ENCODE measurements around the gene KCNJ9. TPM values are rescaled to one million over a fixed set of nuclear protein-coding genes. Genes with fewer than 3 reads are reported as not detected.

The KCNJ9 gene
- total and polyA plus RNA-seq, 3 donors from 2014 or later = 0.37 to 0.68 (median 0.55) TPM

- Histone ChIP-seq H3K27me3 (no peaks in the 10 kb centered on the region), H3K27ac (no peak overlapping the region), H3K4me1 (peaks cover 26% of the 10 kb centered on the region), H3K9me3 (no peaks in the 10 kb centered on the region), H3K36me3 (ENCODE audit: low read depth, missing control alignments) (no peaks in the 10 kb centered on the region), H3K4me3 (no peak overlapping the region)
- intact Hi-C loops (cut with DNase I; ENCODE audit: low total_unique reads) = no loop called here
- no peak for DNase-seq
- no peak for TF ChIP-seq POLR2A (IDR thresholded peaks at IDR 0.05)
- TF ChIP-seq, protein P1, sequence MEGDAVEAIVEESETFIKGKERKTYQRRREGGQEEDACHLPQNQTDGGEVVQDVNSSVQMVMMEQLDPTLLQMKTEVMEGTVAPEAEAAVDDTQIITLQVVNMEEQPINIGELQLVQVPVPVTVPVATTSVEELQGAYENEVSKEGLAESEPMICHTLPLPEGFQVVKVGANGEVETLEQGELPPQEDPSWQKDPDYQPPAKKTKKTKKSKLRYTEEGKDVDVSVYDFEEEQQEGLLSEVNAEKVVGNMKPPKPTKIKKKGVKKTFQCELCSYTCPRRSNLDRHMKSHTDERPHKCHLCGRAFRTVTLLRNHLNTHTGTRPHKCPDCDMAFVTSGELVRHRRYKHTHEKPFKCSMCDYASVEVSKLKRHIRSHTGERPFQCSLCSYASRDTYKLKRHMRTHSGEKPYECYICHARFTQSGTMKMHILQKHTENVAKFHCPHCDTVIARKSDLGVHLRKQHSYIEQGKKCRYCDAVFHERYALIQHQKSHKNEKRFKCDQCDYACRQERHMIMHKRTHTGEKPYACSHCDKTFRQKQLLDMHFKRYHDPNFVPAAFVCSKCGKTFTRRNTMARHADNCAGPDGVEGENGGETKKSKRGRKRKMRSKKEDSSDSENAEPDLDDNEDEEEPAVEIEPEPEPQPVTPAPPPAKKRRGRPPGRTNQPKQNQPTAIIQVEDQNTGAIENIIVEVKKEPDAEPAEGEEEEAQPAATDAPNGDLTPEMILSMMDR (IDR thresholded peaks at IDR 0.05) = no peak
- WGBS, 2 donors = 75 to 90% methylated on average over 4 to 5 of the region's 5 CpGs
These were observed 39.5 kb downstream of the KCNJ9 start for GRCh38 chr1:160120797-160121196.

- Histone ChIP-seq H3K36me3 (ENCODE audit: low read depth, missing control alignments) (no peaks in the 10 kb centered on the region), H3K27me3 (no peaks in the 10 kb centered on the region), H3K27ac (no peak overlapping the region), H3K4me3 (no peak overlapping the region), H3K9me3 (no peaks in the 10 kb centered on the region), H3K4me1 (peaks cover 26% of the 10 kb centered on the region)
- no peak for TF ChIP-seq POLR2A (IDR thresholded peaks at IDR 0.05)
- TF ChIP-seq, protein P1 (IDR thresholded peaks at IDR 0.05) = no peak
- DNase-seq = no peak
- WGBS, 2 donors = 67 to 83% methylated on average over 1 of the region's 1 CpG
- intact Hi-C loops (cut with DNase I; ENCODE audit: low total_unique reads) = no loop called here
These were observed 40.0 kb downstream of the KCNJ9 start for GRCh38 chr1:160121388-160121787.

DNA sequence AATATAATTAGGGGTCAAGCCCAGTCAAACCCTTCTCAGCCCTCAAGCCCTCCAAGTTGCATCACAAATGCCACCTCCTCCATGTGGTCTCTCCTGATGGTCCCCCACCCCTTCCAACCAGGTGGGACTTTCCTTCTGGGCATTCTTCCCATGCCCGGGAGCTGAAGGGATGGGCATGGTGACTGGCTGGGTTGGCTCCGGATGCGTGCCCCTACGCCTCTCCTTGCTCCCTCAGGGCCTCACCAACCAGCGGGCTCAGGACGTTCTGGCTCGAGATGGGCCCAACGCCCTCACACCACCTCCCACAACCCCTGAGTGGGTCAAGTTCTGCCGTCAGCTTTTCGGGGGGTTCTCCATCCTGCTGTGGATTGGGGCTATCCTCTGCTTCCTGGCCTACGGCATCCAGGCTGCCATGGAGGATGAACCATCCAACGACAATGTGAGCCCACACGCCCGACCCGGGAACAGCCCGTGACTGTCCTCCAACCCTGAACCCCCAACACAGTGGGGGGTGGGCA is 41.7 kb downstream of the KCNJ9 start:
- no peak for TF ChIP-seq POLR2A (IDR thresholded peaks at IDR 0.05)
- TF ChIP-seq, protein P1 (IDR thresholded peaks at IDR 0.05) = no peak
- no peaks in the 10 kb centered on the region for H3K36me3 ChIP-seq (ENCODE audit: low read depth, missing control alignments)
- no peak overlapping the region for H3K27ac ChIP-seq
- 87 to 100% methylated on average over 6 to 16 of the region's 16 CpGs for WGBS, 2 donors
- no peak overlapping the region for H3K4me3 ChIP-seq
- DNase-seq = no peak
- intact Hi-C loops (cut with DNase I; ENCODE audit: low total_unique reads) = no loop called here
- H3K9me3 ChIP-seq = no peaks in the 10 kb centered on the region
- H3K4me1 ChIP-seq = peaks cover 16% of the 10 kb centered on the region
- H3K27me3 ChIP-seq = no peaks in the 10 kb centered on the region

GRCh38 chr1:160123726-160124125 is 42.4 kb downstream of the KCNJ9 start:
- H3K27me3 ChIP-seq = no peaks in the 10 kb centered on the region
- no peak overlapping the region for H3K4me3 ChIP-seq
- intact Hi-C loops (cut with DNase I; ENCODE audit: low total_unique reads) = no loop called here
- no peak for DNase-seq
- no peak overlapping the region for H3K27ac ChIP-seq
- no peaks in the 10 kb centered on the region for H3K36me3 ChIP-seq (ENCODE audit: low read depth, missing control alignments)
- TF ChIP-seq POLR2A (IDR thresholded peaks at IDR 0.05) = no peak
- TF ChIP-seq, protein P1 (IDR thresholded peaks at IDR 0.05) = no peak
- H3K9me3 ChIP-seq = no peaks in the 10 kb centered on the region
- peaks cover 9% of the 10 kb centered on the region for H3K4me1 ChIP-seq

GRCh38 chr1:160124705-160125478 is 43.6 kb downstream of the KCNJ9 start:
- Histone ChIP-seq H3K9me3 (no peaks in the 10 kb centered on the region), H3K27ac (no peak overlapping the region), H3K4me3 (no peak overlapping the region), H3K36me3 (ENCODE audit: low read depth, missing control alignments) (no peaks in the 10 kb centered on the region), H3K4me1 (no peaks in the 10 kb centered on the region), H3K27me3 (no peaks in the 10 kb centered on the region)
- no peak for DNase-seq
- intact Hi-C loops (cut with DNase I; ENCODE audit: low total_unique reads) = no loop called here
- WGBS, 2 donors = 76 to 82% methylated on average over 8 of the region's 8 CpGs
- TF ChIP-seq, protein P1 (IDR thresholded peaks at IDR 0.05) = no peak
- no peak for TF ChIP-seq POLR2A (IDR thresholded peaks at IDR 0.05)
